Measurements from ENCODE around the gene TMEM8B.
A peak's percentile ranks its signal among the peaks of the same experiment; 100 is the strongest.

The TMEM8B gene

GRCh38 chr9:35905912-35906679, 77.1 kb downstream of the TMEM8B start, which contains the start of gene HRCT1:
TSS of gene HRCT1 (plus strand) at chr9:35906202. CDS start at chr9:35906288, 86 bp downstream.
- TF ChIP-seq CTCF (IDR thresholded peaks at IDR 0.05; ENCODE audit: insufficient read depth, low read depth, low read length, missing control alignments) = no peak
- peak; percentile 97 for DNase-seq (ENCODE audit: low read depth)
- no peak within 1 kb of the TSS for H3K4me3 ChIP-seq (ENCODE audit: low read length)

GRCh38 chr9:35906923-35907699, 78.1 kb downstream of the TMEM8B start:
- H3K4me3 ChIP-seq (ENCODE audit: low read length) = no peak overlapping the region
- TF ChIP-seq CTCF (IDR thresholded peaks at IDR 0.05; ENCODE audit: insufficient read depth, low read depth, low read length, missing control alignments) = no peak
- DNase-seq (ENCODE audit: low read depth) = peak; percentile 46

- peak; percentile 88 for DNase-seq (ENCODE audit: low read depth)
- no peak for TF ChIP-seq CTCF (IDR thresholded peaks at IDR 0.05; ENCODE audit: insufficient read depth, low read depth, low read length, missing control alignments)
- no peak overlapping the region for H3K4me3 ChIP-seq (ENCODE audit: low read length)
Measured at GRCh38 chr9:35907711-35908503, 78.9 kb downstream of the TMEM8B start.

GRCh38 chr9:35908504-35909125, 79.6 kb downstream of the TMEM8B start:
- DNase-seq (ENCODE audit: low read depth) = no peak
- no peak for TF ChIP-seq CTCF (IDR thresholded peaks at IDR 0.05; ENCODE audit: insufficient read depth, low read depth, low read length, missing control alignments)
- no peak overlapping the region for H3K4me3 ChIP-seq (ENCODE audit: low read length)

- no peak for DNase-seq (ENCODE audit: low read depth)
- no peak within 1 kb of the TSS for H3K4me3 ChIP-seq (ENCODE audit: low read length)
- TF ChIP-seq CTCF (IDR thresholded peaks at IDR 0.05; ENCODE audit: insufficient read depth, low read depth, low read length, missing control alignments) = no peak
Measured at GRCh38 chr9:35909274-35909673, 80.2 kb downstream of the TMEM8B start, which contains the start of gene SPAAR. TSS of gene SPAAR (plus strand) at chr9:35909490. CDS start at chr9:35910464, 974 bp downstream.
